CD4-positive, alpha-beta T cell treated with Interleukin-2 at 100 ng/mL for 4 hours (primary cell): Measurements from ENCODE around the gene ASPM.
"Not testable (repeated sequence)": the region's sequence is repeated elsewhere in the genome, so short reads cannot be mapped to it uniquely, and the experiment has no call there.

ENCODE experiments used
- DNase-seq: peaks from one replicate; pipeline ENCODE4 v3.0.0-alpha.2; 2020; ENCODE audit warnings: low spot score

The ASPM gene

DNA sequence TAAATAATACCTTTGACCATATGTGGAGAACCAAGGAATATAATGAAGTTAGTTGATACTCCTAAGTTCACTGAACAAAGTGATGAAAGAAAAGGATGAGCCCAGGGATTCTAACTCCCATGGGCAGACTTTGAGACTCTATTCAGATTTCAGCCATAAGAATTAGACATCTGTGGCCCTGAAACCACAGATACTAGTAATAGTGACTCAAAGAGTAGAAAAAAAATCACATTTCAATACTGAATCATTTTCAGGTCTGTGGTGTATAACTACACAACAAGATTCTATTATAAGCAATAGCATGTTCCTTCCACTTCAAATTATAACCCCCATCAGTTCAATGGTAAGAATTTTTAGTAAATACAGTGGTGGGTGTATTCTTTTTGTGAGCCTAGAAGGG lies 63.0 kb downstream of the ASPM start:
- DNase-seq: no peak

- no peak for DNase-seq
Observed at GRCh38 chr1:197081117-197081753, 65.2 kb downstream of the ASPM start.

- DNase-seq: no peak
Observed at GRCh38 chr1:197080323-197080722, 66.1 kb downstream of the ASPM start.

DNA sequence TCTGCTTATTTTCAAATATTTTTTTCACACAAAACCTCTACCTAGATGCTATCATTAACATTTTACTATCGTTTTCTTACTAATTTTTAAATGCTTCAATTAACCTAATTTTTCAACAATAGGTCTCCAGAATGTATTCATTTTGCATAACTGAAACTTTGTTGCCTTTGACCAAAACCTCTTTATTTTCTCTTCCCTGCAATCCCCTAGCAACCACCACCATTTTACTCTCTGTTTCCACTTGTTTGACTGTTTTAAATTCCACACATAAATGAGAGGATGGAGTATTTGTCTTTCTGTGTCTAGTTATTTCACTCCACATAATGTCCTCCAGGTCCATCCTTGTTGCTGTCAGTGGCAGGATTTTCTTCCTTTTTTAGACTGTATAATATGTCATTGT lies 69.9 kb downstream of the ASPM start:
- DNase-seq: no peak

- no peak for DNase-seq
Observed at GRCh38 chr1:197073978-197074377, 72.5 kb downstream of the ASPM start.

DNA sequence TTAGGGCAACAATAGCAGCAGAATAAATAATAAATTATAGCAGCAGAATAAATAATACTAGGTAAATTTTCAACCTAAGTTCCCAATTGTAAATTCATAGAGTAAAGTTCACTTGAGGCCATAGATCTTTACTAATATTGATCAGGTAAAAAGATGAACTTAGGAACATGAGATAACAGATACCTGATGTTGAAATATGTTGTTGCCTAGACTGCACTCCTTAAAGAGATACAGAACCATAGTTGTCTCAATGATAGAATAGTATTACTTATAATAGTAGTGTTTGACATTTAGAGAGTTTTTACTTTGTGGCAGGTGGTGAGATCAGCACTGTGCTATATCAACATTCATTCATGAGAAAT lies 79.0 kb downstream of the ASPM start:
- DNase-seq: no peak

DNA sequence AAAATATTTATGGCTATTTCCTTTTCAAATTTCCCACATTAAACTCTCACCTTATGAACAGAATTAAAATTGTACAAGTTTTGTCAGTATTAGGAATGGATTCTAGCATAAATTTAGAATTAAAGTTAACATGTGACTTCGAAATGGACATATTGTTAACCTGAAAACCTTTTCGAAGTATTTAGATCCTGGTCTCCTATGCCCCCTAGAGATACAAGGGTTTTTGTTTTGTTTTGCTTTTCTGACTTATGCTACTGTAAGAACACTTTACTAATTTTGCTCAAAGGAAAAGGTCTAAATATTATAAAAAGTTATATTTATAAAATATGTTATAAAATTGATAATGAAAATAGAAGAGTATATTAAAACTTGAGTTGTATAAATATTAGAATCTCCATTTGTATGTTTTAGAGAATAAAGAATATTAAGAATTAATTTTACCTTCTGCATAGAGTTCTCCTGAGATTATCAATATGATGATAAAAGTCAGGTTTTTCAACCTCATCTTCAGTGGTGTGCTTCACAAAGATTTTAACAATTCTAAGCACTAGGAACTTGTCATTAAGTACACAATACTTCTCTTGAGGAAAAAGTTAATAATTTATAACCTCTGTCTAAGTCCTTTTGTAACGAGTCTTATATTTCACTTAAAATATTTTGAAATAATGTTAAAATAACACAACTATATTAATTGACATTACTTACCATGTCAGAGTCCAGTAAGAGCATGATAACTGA lies 79.6 kb downstream of the ASPM start, which contains the start of gene F13B:
Gene F13B, minus strand, starts transcription at position 542 of the 738 bp plus-strand sequence. Its CDS starts 37 bp downstream, at position 505.
- no peak for DNase-seq

DNA sequence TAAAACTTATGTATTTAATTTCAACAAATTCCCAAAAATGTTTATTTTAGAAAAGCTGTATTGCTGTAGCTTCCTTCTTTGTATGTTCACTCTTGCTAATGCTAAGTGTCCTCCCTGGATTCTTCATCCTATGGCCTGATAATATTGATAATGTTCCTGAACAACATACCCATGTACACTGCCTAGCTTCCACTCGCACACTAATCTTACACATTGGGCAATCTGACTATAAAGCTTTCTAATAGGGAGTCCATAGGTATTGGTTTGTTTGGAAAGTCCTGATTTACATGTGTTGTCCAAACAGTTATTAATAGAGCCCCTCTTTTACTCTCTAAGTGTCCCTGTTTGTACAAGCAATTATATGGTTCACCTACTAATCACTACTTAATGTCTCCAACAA lies 80.2 kb downstream of the ASPM start:
- no peak for DNase-seq

DNA sequence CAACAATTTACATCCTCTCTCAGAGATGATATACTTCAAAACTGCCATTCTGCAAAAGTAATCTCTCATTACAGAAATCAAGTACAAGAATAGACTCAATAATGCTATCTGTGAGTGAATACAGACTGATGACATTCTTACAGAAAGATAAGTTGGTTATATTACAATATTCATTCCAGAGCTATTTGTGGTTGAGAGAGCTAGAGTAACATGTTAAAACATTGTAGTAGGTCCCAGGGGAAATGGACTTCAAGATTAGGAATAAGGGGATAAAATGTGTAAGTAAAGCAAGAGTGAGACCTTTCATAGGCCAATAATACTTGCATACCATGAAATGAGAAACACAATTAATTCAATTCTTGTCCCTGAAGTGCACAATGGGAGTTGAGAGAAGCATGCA lies 80.9 kb downstream of the ASPM start:
- DNase-seq: no peak

DNA sequence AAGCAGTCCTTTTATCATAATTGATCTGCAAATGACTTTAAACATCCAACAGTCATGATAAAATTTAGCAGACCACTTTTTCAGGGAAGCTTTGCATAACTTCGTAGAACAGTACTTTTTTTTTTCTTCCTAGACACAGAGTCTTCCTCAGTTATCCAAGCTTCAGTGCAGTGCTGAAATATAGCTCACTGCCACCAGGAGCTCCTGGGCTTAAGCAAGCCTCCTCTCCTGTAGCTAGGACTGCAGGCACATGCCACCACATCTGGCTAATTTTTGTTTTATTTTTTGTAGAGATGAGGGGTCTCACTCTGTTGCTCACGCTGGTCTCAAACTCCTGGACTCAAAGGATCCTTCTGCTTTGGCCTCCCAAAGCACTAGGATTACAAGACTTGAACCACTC lies 83.3 kb downstream of the ASPM start:
- no peak for DNase-seq

- no peak for DNase-seq
Observed at GRCh38 chr1:197062692-197063091, 83.8 kb downstream of the ASPM start.

GRCh38 chr1:197049100-197049499 lies 97.4 kb downstream of the ASPM start:
- DNase-seq: no peak

DNA sequence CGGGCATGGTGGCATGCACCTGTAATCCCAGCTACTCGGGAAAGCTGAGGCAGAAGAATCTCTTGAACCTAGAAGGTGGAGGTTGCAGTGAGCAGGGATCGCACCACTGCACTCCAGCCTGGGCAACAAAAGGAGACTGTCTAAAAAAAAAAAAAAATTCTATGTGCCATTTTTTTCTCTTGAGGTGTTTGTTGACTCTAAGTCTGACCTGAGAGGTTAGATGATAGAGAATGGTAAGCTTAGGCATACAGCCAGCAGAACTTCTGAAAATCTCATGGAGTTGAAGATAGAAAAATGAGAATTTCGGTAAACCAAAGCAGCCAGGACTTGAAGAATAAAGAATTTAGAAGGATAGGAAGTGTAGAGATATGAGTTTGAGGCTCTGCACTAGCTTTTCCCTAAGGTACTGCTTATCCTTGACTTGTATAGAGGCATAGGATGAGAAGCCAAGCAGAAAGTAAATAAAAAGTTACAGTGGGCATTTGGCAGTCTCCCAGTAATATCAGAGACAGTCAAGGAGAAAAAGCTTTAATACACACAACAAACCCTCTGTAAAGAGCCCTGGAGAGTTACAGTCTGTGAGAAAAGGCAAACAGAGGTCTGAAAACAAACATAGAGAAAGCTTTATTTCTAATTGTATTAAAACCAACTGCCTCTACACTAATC lies 103.7 kb downstream of the ASPM start:
- no peak for DNase-seq

DNA sequence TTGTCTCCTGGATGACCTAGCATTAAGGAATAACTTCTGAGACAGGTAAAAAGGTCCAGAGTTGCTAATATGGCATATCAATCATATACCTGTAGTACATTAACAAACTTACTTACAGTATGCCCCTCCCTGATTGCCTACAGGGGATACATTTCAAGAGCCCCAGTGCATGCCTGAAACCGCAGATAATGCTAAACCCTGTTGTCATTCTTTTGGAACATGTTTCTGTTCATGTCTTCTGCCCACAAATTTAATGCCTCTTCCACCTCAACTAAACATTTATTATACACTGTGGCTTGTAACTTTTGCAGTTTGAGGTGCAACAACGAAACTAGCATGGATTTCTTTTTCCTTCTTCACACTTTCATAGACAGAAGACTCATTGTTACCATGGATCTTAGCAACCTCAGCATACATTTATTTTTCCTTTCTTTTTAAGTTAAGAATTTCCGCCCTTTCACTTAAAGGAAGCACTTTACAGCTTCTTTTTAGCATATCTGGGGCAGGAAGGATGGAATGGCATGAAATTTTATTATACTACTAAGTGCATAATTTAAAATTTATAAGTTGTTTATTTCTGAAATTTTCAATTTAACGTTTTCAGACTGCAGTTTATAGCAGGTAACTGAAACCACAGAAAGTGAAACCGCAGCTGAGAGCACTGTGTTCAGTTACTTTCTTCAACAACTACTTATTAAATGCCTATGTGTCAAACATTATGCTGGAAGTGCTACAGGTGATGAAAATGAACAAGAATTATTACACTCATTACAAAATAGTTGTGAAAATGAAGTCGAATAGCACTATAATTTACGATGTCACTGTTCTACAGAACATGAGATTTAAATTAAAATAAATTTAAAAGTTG lies 104.7 kb downstream of the ASPM start:
- no peak for DNase-seq

GRCh38 chr1:197036861-197037260 lies 109.6 kb downstream of the ASPM start:
- DNase-seq: no peak

- DNase-seq: not testable (repeated sequence)
Observed at GRCh38 chr1:197034631-197035339, 111.7 kb downstream of the ASPM start.
